Measurements from ENCODE around the gene TENM3. TPM values are rescaled to one million over a fixed set of nuclear protein-coding genes. Genes with fewer than 3 reads are reported as not detected.

TENM3 gene
- total and polyA plus RNA-seq, 10 of the 15 experiments (the other 5 are each of a cell fraction or from before 2014, with no cell fraction given): 0.01 to 1.7 (median 0.08) TPM; not detected in 2

DNA sequence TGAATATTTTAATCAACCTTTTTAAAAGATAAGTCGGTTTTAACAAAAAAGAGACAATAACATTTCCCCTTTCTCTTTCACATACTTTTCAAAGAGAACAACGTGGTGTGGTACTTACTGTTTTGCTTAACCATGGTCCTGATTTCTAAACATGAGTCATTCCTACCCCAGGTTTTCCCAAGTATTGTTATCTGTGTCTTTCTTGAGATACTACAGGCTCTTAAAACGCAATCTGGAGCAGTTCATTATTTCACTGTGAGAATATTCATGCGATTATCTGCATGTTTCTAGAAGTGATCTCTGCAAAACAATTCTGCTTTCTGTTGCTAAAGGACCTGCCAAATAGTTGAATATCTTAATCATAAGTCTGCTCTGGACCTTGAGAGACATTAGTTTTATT, 127.3 kb downstream of the TENM3 start:
- Histone ChIP-seq H3K27me3 (replicated peaks in 1 of 2; ENCODE audit: control insufficient read depth in 2 of 2, insufficient read depth in 2 of 2, low read length in 1 of 2) (no peaks in the 10 kb centered on the region), H3K36me3 (ENCODE audit: control insufficient read depth in 2 of 2, insufficient read depth in 2 of 2, low read length in 1 of 2) (no peaks in the 10 kb centered on the region), H3K4me1 (ENCODE audit: control insufficient read depth, insufficient read depth, low read length) (no peaks in the 10 kb centered on the region), H3K79me2 (ENCODE audit: control insufficient read depth, insufficient read depth, low read length) (no peaks in the 10 kb centered on the region), H4K20me1 (ENCODE audit: control insufficient read depth, insufficient read depth) (no peaks in the 10 kb centered on the region), H3K4me2 (ENCODE audit: control insufficient read depth, insufficient read depth) (no peak overlapping the region), H3K9me3 (replicated peaks; ENCODE audit: control insufficient read depth, insufficient read depth, low read length) (no peaks in the 10 kb centered on the region), H3K4me3 (no peak overlapping the region), H3K27ac (ENCODE audit: control insufficient read depth, insufficient read depth) (no peak overlapping the region), H2AFZ (ENCODE audit: control insufficient read depth, low read depth, low read length) (no peak overlapping the region), H3K9ac (ENCODE audit: control insufficient read depth, insufficient read depth, low read length) (no peak overlapping the region)
- ChIA-PET RAD21 (ENCODE audit: unreplicated experiment) (no interaction called here), POLR2A (no interaction called here), SMC1A (ENCODE audit: uncharacterized antibody, unreplicated experiment) (interaction anchor here (1.0 kb wide), 1 partner anchor 97 kb away, joined by 3 read pairs; no protein-coding TSS in a partner anchor), CTCF (no interaction called here)
- in situ Hi-C loops (cut with MboI) (no loop called here), intact Hi-C loops (cut with micrococcal nuclease; ENCODE audit: unreplicated experiment) (no loop called here)
- ATAC-seq (no peak), DNase-seq (ENCODE audit: low read depth, low spot score) (no peak), FAIRE-seq (no peak)
- no TSS peak for BruUV-seq (replicated peaks)
- TF ChIP-seq MYB (IDR thresholded peaks at IDR 0.05; ENCODE audit: borderline replicate concordance, low read depth, low read length) (no peak), RAD51 (IDR thresholded peaks at IDR 0.05) (no peak), MYC (IDR thresholded peaks at IDR 0.05; ENCODE audit: insufficient read depth, insufficient read length, insufficient replicate concordance, low read length, severe bottlenecking) (no peak), GABPA (IDR thresholded peaks at IDR 0.05; ENCODE audit: low read depth) (no peak), IKZF1 (conservative IDR thresholded peaks at IDR 0.05) (no peak), ZZZ3 (IDR thresholded peaks at IDR 0.05; ENCODE audit: control insufficient read depth, insufficient read length, low read depth) (no peak), SMARCA5 (IDR thresholded peaks at IDR 0.05) (no peak), HDAC2 (IDR thresholded peaks at IDR 0.05) (no peak), POU2F2 (IDR thresholded peaks at IDR 0.05; ENCODE audit: borderline replicate concordance, low read depth, low read length) (no peak), NFYA (IDR thresholded peaks at IDR 0.05; ENCODE audit: borderline replicate concordance, low read depth, low read length) (no peak), CBX5 (IDR thresholded peaks at IDR 0.05; ENCODE audit: low read depth) (no peak), FOXM1 (IDR thresholded peaks at IDR 0.05; ENCODE audit: low read depth, low read length) (no peak)
- TF ChIP-seq, protein P1, sequence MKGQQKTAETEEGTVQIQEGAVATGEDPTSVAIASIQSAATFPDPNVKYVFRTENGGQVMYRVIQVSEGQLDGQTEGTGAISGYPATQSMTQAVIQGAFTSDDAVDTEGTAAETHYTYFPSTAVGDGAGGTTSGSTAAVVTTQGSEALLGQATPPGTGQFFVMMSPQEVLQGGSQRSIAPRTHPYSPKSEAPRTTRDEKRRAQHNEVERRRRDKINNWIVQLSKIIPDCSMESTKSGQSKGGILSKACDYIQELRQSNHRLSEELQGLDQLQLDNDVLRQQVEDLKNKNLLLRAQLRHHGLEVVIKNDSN (IDR thresholded peaks at IDR 0.05; ENCODE audit: borderline replicate concordance, extremely low read length, insufficient read depth, low read depth, low read length): no peak
- TF ChIP-seq, protein P2, sequence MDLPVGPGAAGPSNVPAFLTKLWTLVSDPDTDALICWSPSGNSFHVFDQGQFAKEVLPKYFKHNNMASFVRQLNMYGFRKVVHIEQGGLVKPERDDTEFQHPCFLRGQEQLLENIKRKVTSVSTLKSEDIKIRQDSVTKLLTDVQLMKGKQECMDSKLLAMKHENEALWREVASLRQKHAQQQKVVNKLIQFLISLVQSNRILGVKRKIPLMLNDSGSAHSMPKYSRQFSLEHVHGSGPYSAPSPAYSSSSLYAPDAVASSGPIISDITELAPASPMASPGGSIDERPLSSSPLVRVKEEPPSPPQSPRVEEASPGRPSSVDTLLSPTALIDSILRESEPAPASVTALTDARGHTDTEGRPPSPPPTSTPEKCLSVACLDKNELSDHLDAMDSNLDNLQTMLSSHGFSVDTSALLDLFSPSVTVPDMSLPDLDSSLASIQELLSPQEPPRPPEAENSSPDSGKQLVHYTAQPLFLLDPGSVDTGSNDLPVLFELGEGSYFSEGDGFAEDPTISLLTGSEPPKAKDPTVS (IDR thresholded peaks at IDR 0.05; ENCODE audit: low read depth, low read length): no peak
- WGBS (ENCODE audit: insufficient coverage, insufficient replicate concordance, low lambda C conversion rate, missing lambda C conversion rate): 24% methylated on average over 4 of the region's 4 CpGs

Measured in GM12878 (cell line).